GM18520 (cell line): ENCODE measurements around the gene EPAS1.

Experiments
- ATAC-seq: cut with Tn5 transposase; IDR thresholded peaks from one replicate; pipeline ENCODE4 v1.9.1; 2021; ENCODE audit not compliant: unreplicated experiment

Gene EPAS1

DNA sequence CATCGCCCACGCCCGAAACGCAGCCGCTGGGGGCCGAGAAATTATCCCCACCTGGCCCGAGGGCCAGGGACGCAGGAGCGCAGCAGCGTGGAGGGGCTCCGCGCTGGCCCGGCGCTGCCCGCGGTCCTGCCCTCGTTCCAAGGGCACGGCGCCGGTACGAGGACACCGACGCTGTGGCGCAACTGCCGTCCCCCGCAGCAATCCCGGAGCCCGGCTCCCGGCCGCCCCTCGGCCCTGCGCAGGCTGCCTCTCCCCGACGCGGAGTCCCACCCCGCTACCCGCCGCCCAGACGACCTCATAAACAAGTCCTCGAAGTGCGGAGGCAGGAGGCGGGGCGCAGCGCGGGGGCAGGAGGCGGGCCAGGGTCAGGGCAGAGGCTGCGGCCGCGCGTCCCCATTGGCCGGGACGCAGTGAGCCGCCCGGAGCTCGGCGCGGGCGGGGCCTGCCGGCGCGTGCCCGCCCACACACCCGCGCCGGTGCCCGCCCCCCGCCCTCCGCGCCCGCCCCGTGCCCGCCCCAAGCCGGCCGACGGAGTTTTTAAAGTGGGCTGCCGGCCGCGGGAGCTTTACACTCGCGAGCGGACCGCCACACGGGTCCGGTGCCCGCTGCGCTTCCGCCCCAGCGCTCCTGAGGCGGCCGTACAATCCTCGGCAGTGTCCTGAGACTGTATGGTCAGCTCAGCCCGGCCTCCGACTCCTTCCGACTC is at the start of gene EPAS1:
Gene EPAS1 (plus strand): TSS at position 568 of the 706 bp plus-strand sequence. CDS start 505 bp downstream, outside the sequence.
- ATAC-seq: peak; percentile 80

DNA sequence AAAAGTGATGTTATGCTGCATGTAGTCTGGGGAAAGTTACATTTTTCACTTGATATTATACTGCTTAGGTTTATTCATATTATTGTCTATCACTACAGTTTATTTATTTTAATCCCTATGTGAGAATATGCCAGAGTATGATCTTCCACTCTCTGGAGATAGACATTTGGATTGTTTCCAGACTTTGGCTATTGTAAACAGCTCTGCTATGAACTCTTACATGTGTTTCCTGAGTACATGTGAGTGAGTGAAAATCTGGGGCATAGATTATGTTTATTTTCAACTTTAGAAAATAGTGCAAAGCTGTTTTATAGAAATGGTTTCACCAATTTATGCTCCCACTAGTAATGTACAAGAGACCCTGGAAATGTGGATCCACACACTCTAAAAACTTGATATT is 49.0 kb upstream of the EPAS1 start:
- ATAC-seq: no peak

DNA sequence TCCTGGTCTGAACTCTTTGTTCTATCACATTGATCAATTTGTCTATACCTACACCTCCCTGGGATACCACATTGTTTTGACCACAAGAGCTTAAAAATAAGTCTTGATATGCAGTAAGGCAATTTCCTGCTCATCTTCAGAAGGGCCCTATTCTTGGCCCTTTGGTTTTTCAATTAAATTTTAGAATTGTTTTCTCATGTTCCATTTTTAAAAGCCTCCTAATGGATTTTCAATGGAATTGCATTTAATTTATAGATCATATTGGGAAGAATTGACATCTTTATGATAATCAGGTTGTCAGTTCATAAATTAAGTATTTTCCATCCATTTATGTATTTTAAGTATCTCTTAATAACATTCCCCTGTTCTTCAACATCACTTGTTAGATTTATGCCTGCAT is 47.6 kb upstream of the EPAS1 start:
- ATAC-seq: no peak

DNA sequence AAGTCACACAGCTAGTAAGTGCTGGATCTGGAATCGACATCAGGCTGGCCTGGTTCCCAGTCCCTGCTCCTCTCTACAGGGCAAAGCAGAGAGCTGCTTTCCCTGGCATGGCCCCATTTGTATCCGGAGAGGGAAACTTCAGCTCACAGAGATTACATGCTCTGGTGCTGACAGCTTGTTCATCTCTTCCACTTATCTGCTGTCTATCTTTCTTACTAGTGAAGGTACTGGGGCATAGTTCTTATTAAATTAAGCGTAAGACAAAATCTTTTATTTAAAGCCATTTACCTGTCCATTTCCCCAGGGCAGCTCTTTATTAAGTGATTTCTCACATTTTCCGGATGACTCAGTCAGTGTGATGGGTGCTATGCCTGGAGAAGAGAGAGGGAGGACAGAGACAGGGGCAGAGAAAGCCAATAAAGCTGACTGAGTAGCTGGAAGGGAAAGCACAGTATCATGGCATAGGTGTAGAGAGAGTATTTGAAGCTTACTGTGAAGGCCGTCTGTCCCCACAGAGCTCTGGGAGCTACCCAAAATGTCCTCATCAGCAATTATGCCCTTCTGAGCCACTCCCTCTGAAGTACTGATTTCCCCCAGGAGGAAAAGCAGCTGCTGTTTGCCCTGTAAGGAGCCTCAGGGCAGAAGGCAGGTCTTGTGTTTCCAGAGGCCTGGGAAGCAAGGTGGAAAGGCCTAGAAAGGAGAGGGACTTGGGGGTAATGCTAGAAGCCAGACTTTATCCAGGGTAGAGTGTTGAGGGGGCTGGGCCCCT is 44.1 kb upstream of the EPAS1 start:
- no peak for ATAC-seq

DNA sequence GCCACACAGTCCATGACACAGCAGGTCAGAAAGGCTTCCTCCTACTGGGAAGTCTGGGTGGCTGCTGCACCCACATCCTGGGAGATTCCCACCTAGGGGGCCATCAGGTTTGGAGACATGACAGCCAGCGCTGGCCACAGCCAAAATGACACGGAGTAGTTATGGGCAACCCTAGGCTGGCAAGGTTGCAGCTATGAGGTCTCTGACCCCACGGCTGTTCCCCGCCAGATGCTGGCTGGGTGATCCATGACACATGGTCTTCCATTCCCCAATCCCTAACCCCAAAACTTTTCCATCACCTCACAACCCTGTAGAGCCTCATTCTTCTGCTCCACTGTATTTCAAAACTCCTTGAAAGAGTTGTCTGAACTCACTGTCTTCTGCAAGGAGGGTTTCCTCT is 42.7 kb upstream of the EPAS1 start:
- ATAC-seq: no peak

DNA sequence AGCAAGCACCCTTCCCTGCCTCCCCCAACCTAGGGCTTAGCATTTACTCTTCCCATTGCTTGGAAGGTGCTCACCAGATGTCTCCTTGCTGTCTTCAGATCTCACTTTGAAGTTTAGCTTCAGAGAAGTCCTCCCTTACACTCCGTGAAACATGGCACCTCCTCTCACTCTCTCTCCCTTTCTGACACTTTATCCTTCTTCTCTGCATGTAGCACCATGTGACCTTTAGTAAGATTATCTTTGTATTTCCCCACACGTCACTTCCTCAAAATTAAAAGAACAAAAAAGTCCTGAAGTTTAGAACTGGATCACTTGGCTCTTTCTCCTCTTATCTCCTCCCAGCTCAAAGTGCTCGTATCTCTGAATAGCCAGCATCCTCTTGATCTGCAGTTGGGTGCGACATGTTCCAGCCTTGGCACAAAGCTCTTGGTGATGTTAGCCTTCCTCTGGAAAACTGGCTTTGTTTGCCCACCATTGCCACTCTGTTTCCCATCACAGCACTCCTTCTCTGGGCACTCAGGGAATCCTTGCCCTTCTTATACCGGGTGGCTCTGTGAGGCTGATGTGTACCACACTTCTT is 40.6 kb upstream of the EPAS1 start:
- ATAC-seq: no peak

DNA sequence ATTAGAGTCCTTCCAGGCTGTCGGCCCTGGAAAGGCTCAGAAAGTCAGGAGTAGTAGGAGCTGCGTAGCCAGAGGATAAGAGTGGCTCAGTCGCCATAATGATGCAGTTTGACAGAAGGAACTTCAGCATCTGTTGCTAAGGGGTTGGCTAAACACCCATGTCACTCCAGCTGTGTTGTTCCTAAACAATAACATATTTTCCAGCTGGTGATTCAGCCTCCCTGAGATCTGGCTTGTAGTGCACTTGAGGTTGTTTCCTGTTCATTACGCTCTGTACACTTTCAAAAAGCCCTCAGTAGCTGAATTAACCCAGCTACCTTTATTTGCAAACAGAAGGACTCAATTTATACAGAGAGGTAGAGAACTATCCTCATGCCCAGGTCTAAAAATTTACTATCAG is 39.7 kb upstream of the EPAS1 start:
- no peak for ATAC-seq

DNA sequence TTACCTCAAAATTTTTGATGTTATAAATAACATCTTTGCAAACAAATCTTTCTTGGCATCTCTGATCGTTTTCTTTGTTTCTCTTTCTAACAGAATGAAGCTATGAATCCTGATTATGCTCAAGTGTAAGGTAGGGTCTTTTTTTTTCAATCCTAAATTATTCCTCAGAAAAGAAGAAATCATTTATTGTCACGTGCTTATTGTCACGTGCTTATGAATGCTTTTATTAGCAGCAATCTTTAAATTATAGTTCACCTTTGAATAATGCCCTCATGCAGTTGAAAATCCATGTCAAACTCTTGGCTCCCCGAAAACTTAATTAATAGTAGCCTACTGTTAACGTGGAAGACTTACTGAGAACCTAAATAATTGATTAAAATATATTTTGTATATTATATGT is 39.2 kb upstream of the EPAS1 start:
- ATAC-seq: no peak

DNA sequence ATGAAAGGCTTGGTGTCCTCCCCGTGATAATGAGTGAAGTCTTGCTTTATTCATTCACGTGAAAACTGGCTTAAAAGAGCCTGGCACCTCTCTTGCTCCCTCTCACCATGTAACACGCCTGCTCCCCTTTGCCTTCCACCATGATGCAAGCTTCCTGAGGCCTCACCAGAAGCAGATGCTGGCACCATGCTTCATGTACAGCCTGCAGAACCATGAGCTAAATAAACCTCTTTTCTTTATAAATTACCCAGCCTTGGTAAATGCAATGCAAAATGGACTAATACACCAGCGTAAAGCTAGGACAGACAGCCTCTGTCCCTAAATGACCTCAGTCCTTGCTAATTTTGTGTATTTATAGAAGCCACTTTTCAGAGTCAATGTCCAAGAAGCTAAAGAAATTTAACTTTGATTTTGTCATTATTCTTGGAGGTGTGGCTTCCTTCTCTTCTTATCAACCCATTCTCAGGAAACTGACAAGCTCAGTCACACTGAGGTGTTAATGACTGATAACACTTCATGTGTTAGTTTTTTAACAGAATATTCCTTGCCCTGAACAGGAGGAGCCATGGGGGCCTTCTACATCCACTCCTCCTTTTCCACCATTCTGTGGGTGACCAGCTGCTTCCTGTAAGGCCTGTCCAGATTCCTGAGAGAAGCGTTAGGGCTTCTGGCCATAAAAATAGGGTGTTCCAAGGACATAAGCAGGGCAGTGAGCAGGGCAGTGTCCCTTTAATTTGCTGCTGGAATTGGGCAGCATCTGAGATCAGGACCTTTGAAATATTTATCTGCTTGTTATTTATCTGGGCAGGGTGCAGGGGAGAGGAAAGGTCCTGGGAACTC is 38.0 kb upstream of the EPAS1 start:
- no peak for ATAC-seq

DNA sequence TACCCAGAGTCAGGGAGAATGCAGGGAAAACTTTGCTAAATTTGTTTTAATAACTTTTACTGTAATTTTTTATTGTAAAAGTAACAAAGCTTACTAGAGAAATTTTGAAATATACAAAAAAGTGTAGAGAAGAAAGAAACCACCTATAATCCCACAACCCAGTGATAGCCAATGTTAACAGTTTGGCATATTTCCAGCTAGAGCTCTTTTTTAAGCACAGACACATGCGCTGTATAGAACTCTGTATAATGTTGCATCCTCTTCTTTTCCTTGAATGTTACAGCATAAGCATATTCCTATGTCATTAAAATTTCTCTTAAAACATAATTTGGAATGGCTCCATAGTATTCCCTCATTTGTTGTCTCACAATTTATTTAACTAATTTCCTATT is 37.4 kb upstream of the EPAS1 start:
- ATAC-seq: no peak

DNA sequence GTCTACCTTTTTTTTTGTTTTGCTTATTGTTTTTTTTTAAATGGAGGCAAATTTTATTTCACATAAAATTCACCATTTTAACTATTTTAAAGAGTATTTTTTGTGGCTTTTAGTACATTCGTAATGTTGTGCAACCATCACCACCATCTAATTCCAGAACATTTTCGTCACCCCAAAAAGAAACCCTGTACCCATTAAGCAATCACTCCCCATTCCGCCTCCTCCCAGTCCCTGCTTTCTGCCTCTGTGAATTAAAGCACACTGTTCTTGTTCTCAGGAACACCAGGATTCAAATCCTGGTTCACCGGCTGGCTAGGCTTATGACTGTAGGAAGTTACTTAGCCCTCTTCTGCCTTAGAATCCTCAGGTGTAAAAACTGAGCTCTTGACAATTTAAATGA is 36.9 kb upstream of the EPAS1 start:
- ATAC-seq: no peak

DNA sequence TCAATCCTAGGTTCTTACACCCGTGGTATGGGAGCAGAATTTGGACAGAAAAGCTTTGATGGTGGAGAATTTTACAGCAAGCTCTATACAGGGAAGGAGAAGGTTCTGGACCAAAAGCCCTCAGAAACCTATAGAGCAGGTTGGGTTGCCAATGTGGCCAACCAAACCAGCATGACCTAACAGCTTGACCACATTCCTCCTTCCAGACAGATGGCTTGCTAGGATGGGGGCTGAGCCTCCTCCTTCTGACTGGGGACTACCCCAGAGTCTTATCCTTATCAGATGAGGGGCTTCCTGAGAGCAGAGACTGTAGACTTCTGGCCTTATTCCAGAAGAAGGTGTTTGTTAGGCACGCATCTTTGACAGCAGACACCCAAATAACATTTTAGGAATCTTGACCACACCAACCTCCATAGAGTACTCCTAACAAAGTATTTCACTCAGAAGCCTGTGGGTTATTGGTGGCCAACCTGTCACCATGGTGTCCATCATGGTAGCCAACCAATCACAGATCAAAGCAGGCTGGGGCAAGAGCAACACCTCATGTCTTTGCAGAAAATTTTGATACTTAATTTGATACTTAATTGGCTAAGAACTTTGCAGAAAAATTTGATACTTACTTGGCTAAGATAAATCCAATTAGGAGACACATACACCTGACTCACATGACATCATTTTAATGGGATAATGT is 34.8 kb upstream of the EPAS1 start:
- no peak for ATAC-seq

DNA sequence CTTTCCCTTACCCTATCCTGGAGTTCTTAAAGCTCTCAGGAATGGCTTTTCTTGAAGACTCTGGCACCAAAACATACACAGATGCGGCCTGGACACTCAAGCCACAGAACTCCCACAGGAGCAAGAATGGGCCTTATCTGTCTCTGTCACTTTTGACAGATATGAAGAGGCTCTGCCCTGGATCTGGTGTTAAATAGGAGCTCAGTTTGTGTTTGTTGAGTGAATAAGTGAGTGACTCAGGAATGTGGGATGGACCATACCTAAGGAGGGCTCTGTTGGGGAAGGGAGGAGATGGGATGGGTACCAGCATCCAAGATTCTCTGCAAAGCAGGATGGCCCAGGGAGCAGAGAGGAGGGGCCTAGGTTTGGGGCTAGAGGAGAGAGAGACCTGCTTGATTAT is 33.9 kb upstream of the EPAS1 start:
- no peak for ATAC-seq

DNA sequence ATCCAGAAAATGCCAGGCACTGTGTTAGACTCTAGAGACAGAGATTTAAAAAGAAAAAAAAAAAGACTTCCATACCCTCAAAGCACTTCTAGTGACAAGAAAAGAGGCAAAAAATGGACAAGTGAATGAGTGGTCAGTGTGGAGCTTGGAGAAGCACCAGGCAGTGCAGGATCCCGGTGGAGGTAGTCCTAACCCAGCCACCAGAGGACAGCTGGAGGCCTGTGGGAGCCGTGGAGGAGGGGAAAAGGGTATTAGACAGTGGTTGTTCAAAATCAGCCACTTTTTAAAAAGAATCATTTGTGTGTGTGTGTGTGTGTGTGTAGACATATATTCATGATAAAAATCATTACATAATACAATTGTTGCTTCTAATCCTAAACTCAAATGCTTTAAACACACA is 32.8 kb upstream of the EPAS1 start:
- ATAC-seq: no peak

DNA sequence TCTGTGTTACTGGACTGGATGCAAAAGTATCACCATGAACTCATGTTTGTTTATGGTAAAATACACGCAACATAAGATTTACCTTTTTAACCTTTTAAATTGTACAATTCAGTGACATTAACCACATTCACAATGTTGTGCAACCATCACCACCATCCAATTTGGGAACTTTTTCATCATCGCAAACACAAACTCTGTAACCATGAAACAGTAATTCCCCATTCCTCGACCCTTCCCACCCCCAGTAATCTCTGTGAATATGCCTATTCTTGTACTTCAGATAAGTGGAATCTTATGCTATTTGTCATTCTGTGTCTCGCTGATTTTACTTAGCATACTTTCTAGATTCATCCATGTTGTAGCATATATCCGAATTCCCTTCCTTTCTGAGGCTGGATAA is 31.1 kb upstream of the EPAS1 start:
- ATAC-seq: no peak

DNA sequence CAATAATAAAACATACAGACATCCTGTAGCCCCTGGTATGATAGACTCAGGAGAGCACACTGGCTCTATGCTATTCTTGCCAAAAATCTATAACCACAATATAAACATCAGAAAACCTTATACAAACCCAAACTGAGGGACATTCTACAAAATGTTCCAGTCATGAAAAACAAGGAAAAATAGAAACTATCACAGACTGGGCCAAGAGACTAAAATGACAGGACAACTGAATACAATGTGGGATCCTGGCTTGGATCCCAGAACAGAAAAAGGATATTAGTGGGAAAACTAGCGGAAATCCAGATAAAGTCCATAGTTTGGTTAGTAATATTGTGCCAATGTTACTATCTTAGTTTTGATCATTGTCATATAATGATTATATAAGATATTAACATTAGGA is 29.6 kb upstream of the EPAS1 start:
- no peak for ATAC-seq

DNA sequence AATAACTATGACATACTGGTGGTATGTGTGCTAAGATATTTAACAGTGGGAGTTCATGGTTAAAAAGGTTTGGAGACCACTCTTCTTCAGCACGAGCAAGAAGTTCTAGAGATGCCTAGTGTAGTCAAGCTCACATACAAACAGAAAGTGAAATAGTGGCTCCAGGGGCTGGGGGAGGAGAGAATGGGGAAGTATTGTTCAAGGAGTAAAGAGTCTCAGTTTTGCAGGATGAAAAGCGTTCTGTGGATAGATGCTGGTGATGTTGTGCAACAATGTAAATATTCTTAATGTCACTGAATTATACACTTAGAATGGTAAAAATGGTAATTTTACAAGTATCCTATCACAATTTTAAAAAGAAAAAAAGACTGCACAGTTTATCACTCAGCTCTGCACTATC is 29.0 kb upstream of the EPAS1 start:
- ATAC-seq: peak; percentile 46

DNA sequence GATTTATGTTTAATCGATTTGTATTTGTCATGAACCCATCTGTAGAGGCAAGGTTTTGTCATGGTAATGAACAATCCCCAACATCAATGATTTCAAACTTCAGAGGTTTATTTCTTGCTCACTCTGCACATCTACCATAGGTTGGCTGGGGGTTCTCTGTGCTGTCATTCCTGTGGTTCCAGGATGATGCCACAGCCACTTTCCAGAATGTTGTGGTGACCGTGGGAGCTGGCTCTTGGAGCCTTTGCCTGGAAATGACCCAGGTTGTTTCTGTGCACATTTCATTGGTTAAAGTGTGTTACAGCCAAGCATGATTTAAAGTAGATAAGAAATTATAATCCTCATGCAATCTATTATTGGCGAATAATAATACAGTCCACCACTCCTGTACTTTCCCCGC is 28.2 kb upstream of the EPAS1 start:
- no peak for ATAC-seq

DNA sequence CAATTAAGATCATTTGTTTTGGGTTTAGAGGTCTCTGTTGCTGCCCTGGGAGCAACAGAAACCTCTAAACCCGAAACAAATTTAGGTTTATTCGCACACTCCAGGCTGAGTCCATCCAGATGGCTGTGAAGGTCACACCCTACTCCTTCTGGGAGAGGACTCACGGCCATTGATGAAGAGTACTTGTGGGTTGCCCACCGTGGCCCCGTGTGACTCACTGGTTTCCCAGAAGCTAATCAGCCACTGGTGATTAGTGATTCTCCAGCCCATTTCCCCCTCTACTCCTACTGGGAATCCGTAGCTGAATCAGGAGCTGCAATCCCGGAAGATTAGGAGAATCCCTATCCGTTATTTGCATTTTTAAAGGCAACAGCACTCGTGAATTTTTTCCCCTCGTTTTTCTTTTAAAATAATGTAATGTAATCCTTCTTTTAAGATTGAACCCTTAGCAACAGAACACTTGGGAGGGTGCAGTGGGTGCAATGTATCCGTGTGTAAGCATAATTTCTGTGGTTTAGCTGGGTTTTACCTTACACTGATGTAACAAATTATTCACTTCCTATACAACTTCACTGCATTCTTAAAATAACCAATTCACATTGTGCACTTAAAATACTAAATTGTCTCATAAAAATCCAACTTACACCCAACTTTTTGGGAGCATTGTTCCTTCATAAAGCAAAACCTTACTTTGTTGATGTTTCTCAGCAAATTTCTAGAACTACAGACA is 27.5 kb upstream of the EPAS1 start:
- no peak for ATAC-seq

DNA sequence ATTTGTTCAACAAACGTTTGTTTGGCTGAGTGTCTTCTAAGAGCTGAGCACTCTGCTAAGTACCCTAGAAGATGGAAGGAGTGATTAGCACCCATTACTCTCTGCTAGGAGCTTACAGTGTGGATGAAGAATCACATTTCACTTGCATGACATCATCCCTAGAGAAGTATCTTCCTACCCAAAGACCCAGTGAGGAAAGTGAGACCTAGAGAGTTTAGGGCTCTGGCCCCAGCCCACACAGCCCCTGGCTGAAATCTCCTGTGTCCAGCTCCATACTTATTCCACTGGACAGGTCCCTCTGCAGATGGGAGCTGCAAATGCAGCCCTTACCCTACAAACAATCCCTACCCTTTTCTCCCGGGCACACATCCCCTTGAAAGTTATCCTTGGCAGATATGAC is 26.8 kb upstream of the EPAS1 start:
- ATAC-seq: no peak
